GM21526 (cell line): ENCODE data around the gene MELK.
"Not testable (repeated sequence)": the region's sequence is repeated elsewhere in the genome, so short reads cannot be mapped to it uniquely, and the experiment has no call there.

ENCODE experiments used
- ATAC-seq: cut with Tn5 transposase; IDR thresholded peaks from one replicate; pipeline ENCODE4 v1.9.1; 2021; ENCODE audit warnings: moderate library complexity; ENCODE audit not compliant: unreplicated experiment, low FRiP score

MELK gene

GRCh38 chr9:36572515-36573418 lies at the start of gene MELK:
TSS of gene MELK (plus strand) at chr9:36572895. CDS start at chr9:36581682, 8,787 bp downstream.
- peak; percentile 50 for ATAC-seq

GRCh38 chr9:36530224-36530623 lies 42.5 kb upstream of the MELK start:
- no peak for ATAC-seq

- ATAC-seq: no peak
Observed at GRCh38 chr9:36532353-36532752, 40.3 kb upstream of the MELK start.

- not testable (repeated sequence) for ATAC-seq
Observed at GRCh38 chr9:36533726-36534125, 39.0 kb upstream of the MELK start.

GRCh38 chr9:36535107-36535506 lies 37.6 kb upstream of the MELK start:
- no peak for ATAC-seq

GRCh38 chr9:36537861-36538260 lies 34.8 kb upstream of the MELK start:
- ATAC-seq: no peak

- ATAC-seq: no peak
Observed at GRCh38 chr9:36542355-36542754, 30.3 kb upstream of the MELK start.

GRCh38 chr9:36543916-36544315 lies 28.8 kb upstream of the MELK start:
- no peak for ATAC-seq

- no peak for ATAC-seq
Observed at GRCh38 chr9:36547598-36547997, 25.1 kb upstream of the MELK start.

- ATAC-seq: no peak
Observed at GRCh38 chr9:36548454-36548853, 24.2 kb upstream of the MELK start.

GRCh38 chr9:36550135-36550534 lies 22.6 kb upstream of the MELK start:
- no peak for ATAC-seq

GRCh38 chr9:36550631-36551098 lies 22.0 kb upstream of the MELK start:
- ATAC-seq: peak; percentile 57

- ATAC-seq: no peak
Observed at GRCh38 chr9:36551129-36551528, 21.6 kb upstream of the MELK start.

GRCh38 chr9:36551910-36552309 lies 20.8 kb upstream of the MELK start:
- no peak for ATAC-seq

- ATAC-seq: no peak
Observed at GRCh38 chr9:36559036-36559695, 13.5 kb upstream of the MELK start.

GRCh38 chr9:36560771-36561170 lies 11.9 kb upstream of the MELK start:
- ATAC-seq: no peak

- not testable (repeated sequence) for ATAC-seq
Observed at GRCh38 chr9:36562801-36563200, 9.9 kb upstream of the MELK start.

- no peak for ATAC-seq
Observed at GRCh38 chr9:36566813-36567221, 5.9 kb upstream of the MELK start.

GRCh38 chr9:36568681-36569080 lies 4.0 kb upstream of the MELK start:
- not testable (repeated sequence) for ATAC-seq

- ATAC-seq: no peak
Observed at GRCh38 chr9:36571333-36571732, 1.4 kb upstream of the MELK start.

- not testable (repeated sequence) for ATAC-seq
Observed at GRCh38 chr9:36574045-36574444, 1.4 kb downstream of the MELK start.
